Lower lobe of right lung (tissue), 2 donors: ENCODE data around the gene ODAM. TPM values are rescaled to one million over a fixed set of nuclear protein-coding genes. Genes with fewer than 3 reads are reported as not detected.

Source experiments
- ATAC-seq, 2 donors: fragments of 200-7000 bp; cut with Tn5 transposase; one replicate each; pipeline ENCODE4 v1.9.1; 2020 to 2022; ENCODE audit warnings: mild to moderate bottlenecking in 2 of 2, moderate library complexity in 2 of 2
- DNase-seq: peaks from one replicate; pipeline ENCODE4 v3.0.0-alpha.2; 2020
- H3K27ac ChIP-seq: fragments of 200-600 bp; one replicate; pipeline ENCODE4 v1.8.0; 2022
- H3K27me3 ChIP-seq: fragments of 200-600 bp; one replicate; pipeline ENCODE4 v1.8.0; 2022; ENCODE audit warnings: low read depth
- H3K36me3 ChIP-seq: fragments of 200-600 bp; one replicate; pipeline ENCODE4 v1.8.0; 2022; ENCODE audit warnings: mild to moderate bottlenecking
- H3K4me1 ChIP-seq: fragments of 200-600 bp; one replicate; pipeline ENCODE4 v1.8.0; 2022
- H3K4me3 ChIP-seq: fragments of 200-600 bp; one replicate; pipeline ENCODE4 v1.8.0; 2022; ENCODE audit warnings: mild to moderate bottlenecking
- H3K9me3 ChIP-seq: fragments of 200-600 bp; one replicate; pipeline ENCODE4 v1.8.0; 2022
- CTCF ChIP-seq: fragments of 200-600 bp; IDR thresholded peaks from one replicate; pipeline ENCODE4 v1.8.0; 2022; ENCODE audit warnings: antibody characterized with exemption, mild to moderate bottlenecking
- intact Hi-C: fragments of 100-400 bp; cut with DNase I; formaldehyde crosslinking; loops from one replicate; pipeline ENCODE4 v1.11.0; 2022
- total RNA-seq: library from RNA; stranded (reverse); fragmentation: NEBNext Ultra II Directional; extraction: Animal tissue kit (Norgen Biotek cat#: 25700); gene quantifications from one replicate; pipeline ENCODE4 v1.2.1, GENCODE V29; 2021
- donor health status: DM: no; HTN: yes; CAD: no; lungs with severe emphysema.

ODAM gene
- total RNA-seq, 1 donor from 2014 or later: 2.6 TPM

- TF ChIP-seq CTCF: peak; percentile 55
- Histone ChIP-seq H3K27me3 (no peaks in the 10 kb centered on the region), H3K4me1 (no peaks in the 10 kb centered on the region), H3K4me3 (no peak overlapping the region), H3K36me3 (no peaks in the 10 kb centered on the region), H3K9me3 (no peaks in the 10 kb centered on the region), H3K27ac (no peak overlapping the region)
- intact Hi-C loops: no loop called here
- DNase-seq (no peak), ATAC-seq (peak; percentile 58 to 65)
Observed at GRCh38 chr4:70183168-70183939, 12.2 kb upstream of the ODAM start.

DNA sequence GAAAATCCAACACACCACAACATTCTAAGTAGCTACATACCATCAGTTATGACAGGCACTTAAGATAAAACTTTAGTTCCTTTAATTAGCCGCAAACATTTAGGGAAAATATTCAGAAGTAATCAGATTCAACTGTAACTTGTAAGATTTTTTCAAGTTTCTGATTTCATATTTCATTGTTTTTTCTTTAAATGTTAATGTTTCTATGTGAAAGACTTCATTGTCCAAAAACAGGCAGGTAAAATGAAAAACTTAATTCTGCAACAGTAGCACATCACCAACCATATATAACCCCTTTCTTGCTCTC is 11.6 kb upstream of the ODAM start:
- ATAC-seq: no peak
- peak; percentile 22 for TF ChIP-seq CTCF
- H3K36me3 ChIP-seq: no peaks in the 10 kb centered on the region
- DNase-seq: no peak
- intact Hi-C loops: no loop called here
- H3K4me1 ChIP-seq: no peaks in the 10 kb centered on the region
- H3K27me3 ChIP-seq: no peaks in the 10 kb centered on the region
- H3K27ac ChIP-seq: no peak overlapping the region
- no peak overlapping the region for H3K4me3 ChIP-seq
- H3K9me3 ChIP-seq: no peaks in the 10 kb centered on the region

- H3K4me3 ChIP-seq: no peak overlapping the region
- no peak for ATAC-seq
- DNase-seq: no peak
- intact Hi-C loops: no loop called here
- H3K27me3 ChIP-seq: no peaks in the 10 kb centered on the region
- H3K9me3 ChIP-seq: no peaks in the 10 kb centered on the region
- TF ChIP-seq CTCF: no peak
- no peaks in the 10 kb centered on the region for H3K4me1 ChIP-seq
- H3K27ac ChIP-seq: no peak overlapping the region
- no peaks in the 10 kb centered on the region for H3K36me3 ChIP-seq
Observed at GRCh38 chr4:70187216-70187615, 8.3 kb upstream of the ODAM start.

GRCh38 chr4:70190579-70190978 is 4.9 kb upstream of the ODAM start:
- no peak for DNase-seq
- no peak for ATAC-seq
- Histone ChIP-seq H3K36me3 (no peaks in the 10 kb centered on the region), H3K4me3 (no peak overlapping the region), H3K4me1 (no peaks in the 10 kb centered on the region), H3K9me3 (no peaks in the 10 kb centered on the region), H3K27ac (no peak overlapping the region), H3K27me3 (no peaks in the 10 kb centered on the region)
- TF ChIP-seq CTCF: no peak
- intact Hi-C loops: no loop called here

- DNase-seq: no peak
- Histone ChIP-seq H3K4me3 (no peak overlapping the region), H3K4me1 (no peaks in the 10 kb centered on the region), H3K9me3 (no peaks in the 10 kb centered on the region), H3K27ac (no peak overlapping the region), H3K27me3 (no peaks in the 10 kb centered on the region), H3K36me3 (no peaks in the 10 kb centered on the region)
- intact Hi-C loops: no loop called here
- ATAC-seq: no peak
- no peak for TF ChIP-seq CTCF
Observed at GRCh38 chr4:70191647-70192046, 3.9 kb upstream of the ODAM start.
